Measurements from ENCODE around the gene SMIM10L1.

The SMIM10L1 gene

DNA sequence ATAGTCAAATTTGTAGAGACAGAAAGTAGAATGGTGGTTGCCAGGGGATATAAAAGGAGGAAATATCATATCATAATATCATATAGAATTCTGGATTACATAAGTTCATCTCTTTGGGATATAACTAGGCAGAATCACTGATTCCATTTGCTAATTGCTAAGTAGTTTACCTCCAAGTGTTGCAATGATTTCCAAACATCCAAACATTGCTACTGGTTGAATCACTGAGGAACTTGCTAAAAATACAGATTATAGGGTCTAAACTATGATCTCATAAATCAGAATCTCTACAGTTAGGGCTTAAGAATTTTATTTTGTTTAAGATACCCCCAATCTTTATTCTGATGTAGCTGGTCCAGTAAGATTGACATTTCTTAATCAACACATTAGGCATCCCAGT lies 31.8 kb downstream of the SMIM10L1 start:
- DNase-seq, result no peak

GRCh38 chr12:11204173-11204572 lies 33.2 kb downstream of the SMIM10L1 start:
- DNase-seq, result no peak

DNA sequence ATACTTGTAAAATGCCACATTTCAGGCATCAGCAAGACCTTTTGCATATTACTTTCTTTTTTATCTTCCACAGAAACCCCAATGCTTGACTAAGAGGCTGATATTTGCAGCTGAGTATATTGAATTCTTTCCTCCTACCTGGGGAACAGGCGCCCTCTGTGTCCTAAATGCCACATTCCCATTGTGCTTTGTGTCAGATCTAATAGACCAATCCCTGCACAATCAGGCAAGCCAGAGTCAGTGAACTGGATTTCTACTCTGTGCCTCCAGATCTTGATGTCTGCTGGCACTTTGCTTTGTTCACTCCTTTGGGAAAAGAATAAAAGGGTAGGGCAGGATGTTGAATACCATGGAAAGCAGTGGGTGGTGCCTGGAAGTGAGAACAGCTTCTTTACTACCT lies 38.1 kb downstream of the SMIM10L1 start:
- DNase-seq, result no peak

Data from fibroblast of upper back skin (primary cell).